Diencephalon (tissue), 1 donor: Measurements from ENCODE around the gene SFPQ. TPM values are rescaled to one million over a fixed set of nuclear protein-coding genes. Genes with fewer than 3 reads are reported as not detected.

ENCODE experiments used
- small RNA-seq: library from RNA; depleted of rRNA; stranded (forward); fragments of <200 nt; gene quantifications from one replicate; pipeline ENCODE3, GENCODE V24; 2014
- total RNA-seq: library from RNA; depleted of rRNA; stranded (reverse); fragments of >200 nt; gene quantifications from one replicate; pipeline ENCODE4 v1.2.3, GENCODE V29; 2014

The SFPQ gene
- 340 TPM for total RNA-seq

GRCh38 chr1:35192853-35193664, at the start of gene SFPQ:
TSS of gene SFPQ (minus strand) at chr1:35193145. CDS start at chr1:35193049, 96 bp downstream.

Small RNA genes lying within 50 kb of the gene (small RNA-seq; reads per million reads assigned to genes)
- not detected for gene RF00019

Other genes starting within 250 kb of the SFPQ start
- 7.8 TPM for gene TMEM35B, start 207.8 kb downstream of the SFPQ start, total RNA-seq
- 39.9 TPM for gene ZMYM6, start 161.2 kb downstream of the SFPQ start, total RNA-seq
- 33.0 TPM for gene ZMYM1, start 113.8 kb downstream of the SFPQ start, total RNA-seq
- 93.2 TPM for gene ZMYM4, start 75.6 kb upstream of the SFPQ start, total RNA-seq